NCI-H2107 treated with DMSO at 0.1 percent for 48 hours (cell line): ENCODE data around the gene ABTB2.

ENCODE experiments used
- DNase-seq: peaks from one replicate; lab custom pipeline; 2025; ENCODE audit not compliant: unreplicated experiment; lab: John Stamatoyannopoulos, UW

The ABTB2 gene

GRCh38 chr11:34128824-34129223, 229.0 kb downstream of the ABTB2 start:
- DNase-seq: no peak

- no peak for DNase-seq
Measured at GRCh38 chr11:34126959-34127848, 230.6 kb downstream of the ABTB2 start.

- no peak for DNase-seq
Measured at GRCh38 chr11:34124885-34125668, 232.7 kb downstream of the ABTB2 start.

- DNase-seq: no peak
Measured at GRCh38 chr11:34120651-34121050, 237.2 kb downstream of the ABTB2 start.

GRCh38 chr11:34114471-34114870, 243.3 kb downstream of the ABTB2 start:
- DNase-seq: no peak

- no peak for DNase-seq
Measured at GRCh38 chr11:34114014-34114413, 243.8 kb downstream of the ABTB2 start.

- no peak for DNase-seq
Measured at GRCh38 chr11:34111722-34112270, 246.0 kb downstream of the ABTB2 start.

GRCh38 chr11:34105957-34106504, 251.8 kb downstream of the ABTB2 start:
- no peak for DNase-seq

GRCh38 chr11:34105079-34105956, 252.5 kb downstream of the ABTB2 start, which contains the start of gene NAT10:
TSS of gene NAT10 (plus strand) at chr11:34105629. CDS start at chr11:34108226, 2,597 bp downstream.
- peak; percentile 96 for DNase-seq

- no peak for DNase-seq
Measured at GRCh38 chr11:34104680-34105078, 253.1 kb downstream of the ABTB2 start.
